HepG2 (cell line): ENCODE measurements around the gene NBR1. TPM values are rescaled to one million over a fixed set of nuclear protein-coding genes. Genes with fewer than 3 reads are reported as not detected.

ENCODE experiments used
- CEBPB ChIP-seq: IDR thresholded peaks from 2 replicates; pipeline ENCODE4 v1.6.1; 2011; ENCODE audit warnings: low read depth, low read length, improper control_type of control experiment, borderline replicate concordance
- CENPBD1 ChIP-seq: sonication (generic); formaldehyde crosslinking; IDR thresholded peaks from 2 replicates; pipeline ENCODE4 v1.8.0; 2022; ENCODE audit warnings: missing genetic modification reagents, low read depth, mild to moderate bottlenecking, borderline replicate concordance
- E2F5 ChIP-seq: sonication (generic); formaldehyde crosslinking; conservative IDR thresholded peaks from 2 replicates; pipeline ENCODE4 v1.4.0; 2020; ENCODE audit warnings: missing genetic modification reagents
- FLYWCH1 ChIP-seq: sonication (generic); formaldehyde crosslinking; IDR thresholded peaks from 2 replicates; pipeline ENCODE4 v1.8.1; 2023; ENCODE audit warnings: mild to moderate bottlenecking, missing genetic modification reagents
- FOXO4 ChIP-seq: sonication (generic); formaldehyde crosslinking; conservative IDR thresholded peaks from 2 replicates; pipeline ENCODE4 v1.8.1; 2023; ENCODE audit warnings: missing genetic modification reagents
- HDAC6 ChIP-seq: fragments of 200-600 bp; sonication (generic); IDR thresholded peaks from 2 replicates; pipeline ENCODE4 v1.7.0; 2017; ENCODE audit warnings: mild to moderate bottlenecking, antibody characterized with exemption, low read length, low read depth
- IKZF4 ChIP-seq: sonication (generic); formaldehyde crosslinking; IDR thresholded peaks from 2 replicates; pipeline ENCODE4 v1.5.1; 2020; ENCODE audit warnings: borderline replicate concordance, mild to moderate bottlenecking, low read depth, missing genetic modification reagents; ENCODE audit errors: not compliant biosample characterization
- KDM1A ChIP-seq: IDR thresholded peaks from 2 replicates; pipeline ENCODE4 v1.6.1; 2016; ENCODE audit warnings: missing compliant biosample characterization
- KDM5B ChIP-seq: sonication (generic); formaldehyde crosslinking; IDR thresholded peaks from 2 replicates; pipeline ENCODE4 v1.4.0; 2020; ENCODE audit warnings: missing genetic modification reagents, mild to moderate bottlenecking, borderline replicate concordance
- MAFK ChIP-seq, 2 experiments: IDR thresholded peaks in 1 of 2; conservative IDR thresholded peaks in 1 of 2; 2 replicates each; pipeline ENCODE4 v1.6.1; 2011; ENCODE audit warnings: improper control_type of control experiment in 2 of 2, low read length in 2 of 2
- MYPOP ChIP-seq: sonication (generic); formaldehyde crosslinking; IDR thresholded peaks from 2 replicates; pipeline ENCODE4 v1.8.1; 2023; ENCODE audit warnings: mild to moderate bottlenecking, moderate library complexity, missing genetic modification reagents
- NBN ChIP-seq: fragments of 450-650 bp; conservative IDR thresholded peaks from 2 replicates; pipeline ENCODE4 v1.6.1; 2017
- NFKBIZ ChIP-seq: IDR thresholded peaks from 2 replicates; pipeline ENCODE4 v1.6.1; 2018; ENCODE audit warnings: missing genetic modification reagents, missing compliant biosample characterization
- RFX1 ChIP-seq: fragments of 450-650 bp; IDR thresholded peaks from 2 replicates; pipeline ENCODE4 v1.6.1; 2017
- RXRA ChIP-seq: sonication (generic); formaldehyde crosslinking; IDR thresholded peaks from 2 replicates; pipeline ENCODE4 v1.5.1; 2020; ENCODE audit warnings: missing genetic modification reagents
- TERF1 ChIP-seq: sonication (generic); formaldehyde crosslinking; IDR thresholded peaks from 2 replicates; pipeline ENCODE4 v1.8.0; 2022; ENCODE audit warnings: mild to moderate bottlenecking, missing genetic modification reagents, moderate library complexity
- TOE1 ChIP-seq: sonication (generic); formaldehyde crosslinking; IDR thresholded peaks from 2 replicates; pipeline ENCODE4 v1.4.0; 2020; ENCODE audit warnings: mild to moderate bottlenecking, missing genetic modification reagents
- ZBTB38 ChIP-seq: sonication (generic); formaldehyde crosslinking; IDR thresholded peaks from 2 replicates; pipeline ENCODE4 v1.5.1; 2020; ENCODE audit warnings: mild to moderate bottlenecking, missing genetic modification reagents
- ZBTB42 ChIP-seq: sonication (generic); formaldehyde crosslinking; IDR thresholded peaks from 2 replicates; pipeline ENCODE4 v1.5.0; 2020; ENCODE audit warnings: mild to moderate bottlenecking, missing genetic modification reagents
- ZFP37 ChIP-seq: sonication (generic); formaldehyde crosslinking; IDR thresholded peaks from 2 replicates; pipeline ENCODE4 v1.4.0; 2020; ENCODE audit warnings: missing genetic modification reagents, borderline replicate concordance
- ZNF160 ChIP-seq: sonication (generic); formaldehyde crosslinking; IDR thresholded peaks from 2 replicates; pipeline ENCODE4 v1.8.0; 2022; ENCODE audit warnings: mild to moderate bottlenecking, inconsistent platforms, missing genetic modification reagents
- ZNF235 ChIP-seq: sonication (generic); formaldehyde crosslinking; IDR thresholded peaks from 2 replicates; pipeline ENCODE4 v1.8.1; 2023; ENCODE audit warnings: mild to moderate bottlenecking, missing genetic modification reagents, borderline replicate concordance
- ZNF430 ChIP-seq: sonication (generic); formaldehyde crosslinking; IDR thresholded peaks from 2 replicates; pipeline ENCODE4 v1.9.0; 2021; ENCODE audit warnings: mild to moderate bottlenecking, missing genetic modification reagents
- ZNF496 ChIP-seq: sonication (generic); formaldehyde crosslinking; IDR thresholded peaks from 2 replicates; pipeline ENCODE4 v1.8.1; 2023; ENCODE audit warnings: mild to moderate bottlenecking, moderate library complexity, missing genetic modification reagents; ENCODE audit not compliant: insufficient replicate concordance
- ZNF598 ChIP-seq: sonication (generic); formaldehyde crosslinking; IDR thresholded peaks from 2 replicates; pipeline ENCODE4 v1.5.1; 2020; ENCODE audit warnings: mild to moderate bottlenecking, missing genetic modification reagents, borderline replicate concordance
- ZNF784 ChIP-seq: sonication (generic); formaldehyde crosslinking; IDR thresholded peaks from 2 replicates; pipeline ENCODE4 v1.5.1; 2020; ENCODE audit warnings: missing genetic modification reagents, mild to moderate bottlenecking, borderline replicate concordance
- polyA plus RNA-seq, 8 experiments: library from polyadenylated mRNA; depleted of rRNA in 3 of 8; stranded (reverse) in 7 of 8; unstranded in 1 of 8; fragments of >200 nt; fragmentation: Illumina TruSeq in 4 of 8; extraction: Trizol in 4 of 8; gene quantifications; 2 replicates each; pipeline versions ENCODE4 v1.2.1 to v1.2.3, GENCODE V29; 2011 to 2016; ENCODE audit warnings: low read depth in 4 of 8, missing spikeins in 1 of 8, mixed read lengths in 1 of 8; ENCODE audit not compliant: insufficient read depth in 1 of 8
- total RNA-seq, 5 experiments: library from RNA; depleted of rRNA; stranded (reverse); fragments of >200 nt; fragmentation: Illumina TruSeq; extraction: Trizol; gene quantifications; 2 replicates each; pipeline ENCODE4 v1.2.3, GENCODE V29; 2016; ENCODE audit warnings: low read depth in 1 of 5

NBR1 gene
- total and polyA plus RNA-seq, 2 of the 13 experiments (the other 11 are each of a cell fraction or from before 2014, with no cell fraction given), result 51.7 to 121 TPM

GRCh38 chr17:43169561-43170139 is 1.4 kb upstream of the NBR1 start (continued):
- TF ChIP-seq FOXO4 (CRISPR knock-in tag) (0 out of 2 replicates have a peak, but pooled peaks have one; percentile 42), IKZF4 (CRISPR knock-in tag) (no peak), HDAC6 (no peak), RXRA (CRISPR knock-in tag) (peak; percentile 88), MYPOP (CRISPR knock-in tag) (peak; percentile 45), ZNF160 (CRISPR knock-in tag) (no peak), CEBPB (no peak), ZNF430 (peak; percentile 87), E2F5 (CRISPR knock-in tag) (no peak), TERF1 (CRISPR knock-in tag) (no peak), KDM5B (peak; percentile 85), NBN (no peak), ZNF235 (CRISPR knock-in tag) (no peak), RFX1 (no peak), ZBTB38 (no peak), ZFP37 (CRISPR knock-in tag) (no peak), ZNF496 (CRISPR knock-in tag) (no peak), KDM1A (no peak), MAFK (conservative IDR thresholded peaks at IDR 0.05 in 1 of 2, IDR thresholded peaks at IDR 0.05 in 1 of 2; ENCODE audit: low read length in 2 of 2) (no peak), CENPBD1 (CRISPR knock-in tag) (no peak), FLYWCH1 (CRISPR knock-in tag) (no peak), ZNF784 (CRISPR knock-in tag) (peak; percentile 57; the same call in 1 of the 2 replicates), ZNF598 (CRISPR knock-in tag) (no peak; the same call in 1 of the 2 replicates), NFKBIZ (CRISPR knock-in tag) (no peak), TOE1 (peak; percentile 50; the same call in 1 of the 2 replicates), ZBTB42 (CRISPR knock-in tag) (peak; percentile 89)
